Measurements from ENCODE around the gene BRSK2. TPM values are rescaled to one million over a fixed set of nuclear protein-coding genes. Genes with fewer than 3 reads are reported as not detected.

The BRSK2 gene
- total RNA-seq, 1 experiment from 2014 or later = 2.5 TPM

DNA sequence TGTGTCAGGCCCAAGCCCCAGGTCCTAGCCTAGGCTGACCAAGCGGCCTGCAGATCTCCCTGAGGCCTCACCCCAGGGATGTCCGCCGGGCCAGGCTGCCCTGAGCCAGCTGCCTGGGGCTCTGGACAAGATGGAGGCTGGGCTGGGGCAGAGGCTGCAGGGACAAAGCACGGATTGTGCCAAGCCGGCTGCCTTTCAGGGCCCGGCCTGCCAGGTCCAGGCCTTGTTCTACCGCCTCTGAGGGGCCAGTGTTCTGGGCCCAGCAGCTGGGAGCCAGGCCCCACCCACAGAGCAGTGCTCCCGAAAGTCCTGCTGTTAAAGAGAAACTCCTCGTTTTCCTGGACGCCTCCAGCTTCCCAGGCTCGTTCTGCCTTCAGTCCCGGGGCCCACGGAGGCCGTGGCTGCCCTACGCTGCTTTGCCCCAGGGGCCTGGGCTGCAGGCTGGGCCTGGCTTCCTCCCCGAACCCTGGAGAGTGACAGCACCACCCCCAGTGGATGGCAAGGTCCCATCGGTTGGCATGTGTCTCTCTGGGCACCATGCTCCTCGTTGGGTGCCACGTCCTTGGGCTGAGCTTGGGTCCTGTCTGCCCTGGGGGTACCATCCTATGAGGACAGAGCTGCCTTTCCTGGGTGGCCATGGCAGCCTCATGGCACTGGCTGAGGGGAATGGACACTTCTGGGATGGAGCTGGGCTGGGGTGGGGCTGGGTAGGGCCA, 7.6 kb downstream of the BRSK2 start:
- DNase-seq (ENCODE audit: low spot score) = no peak

DNA sequence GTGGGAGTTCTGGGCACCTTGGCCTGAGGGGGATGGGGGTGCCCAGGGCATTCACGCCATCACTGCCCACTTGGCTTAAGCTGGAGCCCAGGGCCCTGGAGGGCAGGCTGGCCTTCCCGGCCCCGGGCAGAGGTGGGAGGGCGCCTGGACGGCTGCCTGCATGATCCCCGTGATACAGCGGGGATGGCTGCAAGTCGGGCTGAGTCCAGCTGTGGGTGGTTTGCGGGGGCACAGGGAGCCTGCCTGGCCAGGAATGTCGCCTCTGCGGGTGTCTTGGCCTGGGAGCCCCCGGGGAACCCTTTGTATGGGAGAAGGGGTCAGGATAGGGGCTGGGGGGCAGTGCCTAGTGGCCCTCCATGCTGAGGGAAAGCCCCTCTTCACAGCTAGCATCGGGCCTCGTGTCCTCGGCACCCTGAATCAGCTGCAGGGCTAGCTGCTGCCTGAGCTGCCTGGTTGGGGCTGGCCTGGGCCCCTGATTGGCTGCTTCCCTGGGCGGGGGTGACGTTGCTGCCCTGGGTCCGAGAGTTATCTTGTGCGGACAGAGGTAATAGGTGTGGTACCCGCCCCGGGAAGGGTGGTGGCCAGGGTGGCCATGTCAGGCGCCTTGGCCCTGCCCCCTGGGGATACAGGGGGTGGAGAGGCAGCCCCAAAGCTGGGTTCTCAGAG, 8.3 kb downstream of the BRSK2 start:
- no peak for DNase-seq (ENCODE audit: low spot score)

DNA sequence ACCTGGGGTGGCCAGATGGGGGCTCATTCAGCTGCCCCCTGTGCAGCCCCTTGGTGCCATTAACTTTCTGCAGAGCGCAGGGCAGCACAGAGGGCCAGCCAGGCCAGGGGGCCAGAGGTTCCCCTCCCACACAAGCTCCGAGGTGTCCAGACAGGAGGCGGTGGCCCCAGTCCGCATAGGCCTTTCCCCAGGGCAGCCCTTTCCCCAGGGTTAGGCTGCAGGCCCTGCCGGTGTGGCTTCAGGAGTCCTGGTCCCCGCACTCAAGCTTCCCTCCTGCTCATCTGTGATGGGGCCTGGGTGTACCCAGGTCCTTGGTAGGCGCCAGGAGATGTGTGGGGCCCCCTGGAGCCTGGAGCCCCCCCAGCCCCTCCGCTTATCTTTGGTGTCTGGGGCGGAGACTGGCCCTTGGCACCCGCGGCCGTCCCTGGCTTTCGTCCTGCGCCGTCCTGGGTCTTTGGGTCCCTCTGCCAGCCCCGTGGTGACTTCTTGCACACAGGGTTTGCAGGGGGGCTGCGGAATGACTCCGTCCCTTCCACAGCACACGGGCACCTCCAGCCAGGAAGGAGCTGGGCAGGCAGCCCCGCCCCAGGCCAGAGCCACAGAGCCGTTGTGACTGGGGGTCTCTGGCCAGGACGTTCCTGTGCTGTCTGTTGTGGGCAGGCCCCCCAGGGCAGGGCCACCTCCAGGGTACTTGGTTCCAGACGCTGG, 8.9 kb downstream of the BRSK2 start:
- no peak for DNase-seq (ENCODE audit: low spot score)

DNA sequence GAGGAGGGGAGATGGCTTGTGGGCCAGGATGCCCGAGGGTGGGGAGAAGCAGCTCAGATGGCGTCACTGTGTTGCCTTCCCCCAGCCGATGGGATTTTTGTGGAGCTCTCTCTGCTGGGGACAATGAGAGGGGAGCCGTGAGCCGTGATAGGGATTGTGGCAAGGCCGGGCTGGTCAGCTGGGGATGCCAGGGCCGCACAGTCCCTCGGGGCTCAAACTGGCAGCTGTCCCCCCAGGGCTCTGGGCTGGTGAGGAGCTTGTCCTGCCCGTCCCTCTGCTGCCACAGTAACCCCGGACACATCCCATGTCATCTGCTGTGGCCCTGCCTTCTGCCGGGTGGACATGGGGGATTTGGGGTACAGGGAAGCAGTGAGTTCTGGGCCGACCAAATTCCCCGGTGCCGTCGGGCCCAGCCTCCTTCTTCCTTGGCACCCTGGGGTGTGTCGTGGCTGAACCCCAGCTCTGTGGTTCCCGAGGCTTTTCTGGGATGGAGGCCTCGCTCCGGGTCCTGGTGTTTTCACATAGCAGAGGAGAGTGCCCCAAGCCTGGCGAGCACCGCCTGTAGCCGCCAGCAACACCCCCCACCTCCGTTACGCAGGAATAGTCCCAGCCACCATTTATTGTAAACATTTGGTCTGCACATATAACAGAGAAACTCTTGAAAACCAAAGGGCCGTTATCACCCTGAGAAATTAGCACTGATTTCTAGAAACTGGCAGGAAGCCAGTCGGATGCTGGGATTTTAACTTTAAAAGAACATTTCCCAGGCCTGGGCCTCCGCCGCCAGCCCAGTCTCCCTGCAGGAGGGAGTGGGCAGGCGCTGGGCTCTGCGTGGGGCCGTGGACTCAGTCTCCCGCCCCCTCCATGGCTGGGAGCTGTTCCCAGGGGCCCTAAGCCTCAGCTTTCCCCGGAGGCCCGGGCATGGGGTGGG, 9.9 kb downstream of the BRSK2 start:
- DNase-seq (ENCODE audit: low spot score) = no peak

DNA sequence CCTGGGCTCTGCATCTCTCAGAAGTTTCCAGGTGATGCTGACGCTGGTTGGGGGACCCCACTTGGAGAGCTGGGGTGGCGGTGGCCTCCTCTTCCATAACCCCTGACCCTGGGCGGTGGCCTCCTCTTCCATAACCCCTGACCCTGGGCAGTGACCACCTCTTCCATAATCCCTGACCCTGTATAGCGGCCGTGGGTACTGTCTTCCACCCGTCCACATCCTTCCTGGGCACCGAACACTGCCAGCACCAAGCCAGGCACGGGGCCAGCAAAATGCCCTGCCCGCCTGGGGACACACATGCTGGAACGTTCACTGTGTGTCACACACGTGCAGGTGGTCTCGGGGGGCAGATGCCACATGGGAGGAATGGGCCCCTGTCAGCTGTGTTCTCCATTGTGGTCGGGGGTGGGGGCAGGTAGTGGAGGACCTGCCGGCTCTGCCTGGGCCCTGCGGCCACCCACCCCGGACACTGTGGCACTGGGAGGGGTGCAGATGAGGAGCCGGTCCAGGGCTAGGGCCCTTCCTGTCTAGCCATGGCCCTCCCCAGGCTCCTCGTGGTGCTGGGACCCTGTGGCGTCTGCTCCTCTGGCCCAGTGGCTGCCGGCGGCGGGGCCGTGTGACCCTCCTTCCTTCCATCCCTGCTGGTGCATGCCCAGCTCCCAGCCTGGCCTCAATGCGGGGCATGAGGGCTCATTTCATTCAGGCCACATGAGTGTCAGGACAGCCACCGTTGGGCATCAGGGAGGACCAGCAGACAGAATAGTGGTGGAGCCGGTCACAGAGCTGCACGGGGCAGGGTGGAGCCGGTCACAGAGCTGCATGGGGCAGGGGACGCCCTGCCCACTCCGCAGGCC, 10.8 kb downstream of the BRSK2 start:
- DNase-seq (ENCODE audit: low spot score) = no peak

DNA sequence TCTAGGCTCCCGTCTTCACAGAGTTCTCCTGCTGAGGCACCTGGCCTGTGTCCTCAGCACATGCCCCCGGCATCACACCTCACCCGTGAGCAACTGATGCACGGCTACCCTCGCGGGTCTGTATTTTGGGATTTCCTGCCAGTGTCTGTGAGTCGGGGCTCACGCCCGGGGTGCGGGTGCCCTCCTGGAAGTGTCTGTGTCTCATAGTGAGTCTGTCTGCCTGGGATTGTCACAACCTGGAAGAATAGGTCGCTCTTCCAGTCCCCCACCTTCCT, 11.4 kb downstream of the BRSK2 start:
- no peak for DNase-seq (ENCODE audit: low spot score)

DNA sequence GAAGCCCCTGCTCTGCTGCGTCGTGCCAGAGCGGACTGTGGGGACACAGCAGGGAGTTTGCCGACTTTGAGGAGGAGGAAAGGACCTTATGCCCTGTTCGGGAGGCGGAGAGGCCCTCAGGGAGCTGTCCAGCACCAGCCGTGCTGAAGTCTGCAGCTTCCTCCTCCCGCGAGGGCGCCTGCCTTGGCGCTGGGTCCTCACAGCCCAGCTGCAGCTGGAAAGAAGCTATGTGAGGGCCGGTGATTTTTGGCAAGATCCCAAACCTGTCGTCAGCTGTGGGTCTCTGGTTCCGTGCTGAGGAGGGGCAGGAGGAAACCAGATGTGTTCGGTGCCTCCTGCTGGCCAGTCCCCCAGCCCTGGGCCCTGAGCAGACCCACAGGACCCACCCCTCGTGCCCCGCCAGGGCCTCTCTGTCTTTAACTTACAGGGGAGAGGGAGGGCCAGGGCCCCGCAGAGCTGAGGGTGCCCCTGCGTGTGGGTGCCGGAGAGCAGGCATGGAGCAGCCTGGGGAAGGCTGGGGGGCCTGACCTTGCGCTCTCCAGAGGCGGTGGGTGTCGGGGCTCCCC, 12.0 kb downstream of the BRSK2 start:
- DNase-seq (ENCODE audit: low spot score) = peak; percentile 51

DNA sequence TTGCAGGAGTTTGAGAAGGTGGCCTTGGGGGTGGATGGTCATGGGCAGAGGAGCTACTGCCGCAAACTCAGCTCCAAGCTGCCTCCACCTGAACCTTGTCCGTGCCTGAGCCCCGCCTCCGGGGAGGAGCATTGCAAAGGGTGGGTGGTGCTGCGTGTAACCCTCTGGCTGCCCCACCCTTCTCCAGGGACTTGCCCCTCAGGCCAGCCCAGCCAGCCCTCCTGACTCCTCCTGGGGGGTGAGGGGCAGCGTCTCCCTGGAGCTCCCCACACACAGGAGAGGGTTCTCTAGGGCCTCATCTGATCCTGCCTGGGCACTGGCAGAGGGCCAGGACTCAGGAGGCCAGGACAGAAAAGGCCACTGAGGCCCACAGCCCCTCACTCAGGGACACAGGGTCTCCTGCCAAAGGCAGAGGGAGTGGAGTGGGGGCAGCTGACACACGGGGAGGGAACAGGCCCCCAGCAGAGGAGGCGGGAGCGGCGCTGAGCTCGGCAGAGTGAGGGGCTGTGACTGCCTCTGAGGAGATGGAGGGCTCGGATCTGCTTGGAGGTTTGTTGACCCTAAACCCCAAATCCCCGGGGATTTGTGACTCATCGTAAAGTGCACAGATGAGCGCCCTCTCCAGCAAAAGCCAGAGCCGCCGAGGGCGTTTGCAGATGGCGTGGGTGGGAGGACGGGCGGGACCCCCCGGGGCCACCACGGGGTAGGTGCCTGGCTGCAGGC, 12.8 kb downstream of the BRSK2 start:
- DNase-seq (ENCODE audit: low spot score) = no peak

DNA sequence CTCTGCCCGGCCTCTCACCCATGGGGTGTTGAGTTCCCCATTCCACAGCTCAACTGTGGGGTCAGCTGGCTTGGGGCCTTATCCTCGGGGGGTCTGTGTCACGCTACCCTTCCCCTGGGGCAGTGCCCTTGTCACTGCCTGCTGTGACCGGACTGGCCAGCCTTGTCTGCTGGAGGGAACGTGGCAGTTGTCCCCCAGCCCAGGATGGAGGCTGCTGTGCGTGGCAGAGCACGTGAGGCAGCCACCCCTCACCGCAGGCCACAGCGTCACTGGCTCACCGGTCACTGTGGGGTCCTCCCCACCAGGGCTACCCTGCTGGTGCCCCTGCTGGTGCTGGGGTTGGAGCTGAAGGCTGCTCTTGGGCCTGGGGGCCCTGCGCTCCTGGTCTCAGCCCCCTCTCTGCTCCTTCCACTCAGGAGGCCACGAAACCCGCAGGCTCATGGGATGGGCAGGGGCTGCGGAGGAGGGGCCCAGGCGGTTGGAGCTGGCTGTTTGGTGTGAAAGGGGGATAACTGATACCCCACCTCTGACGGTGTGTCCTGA, 13.4 kb downstream of the BRSK2 start:
- DNase-seq (ENCODE audit: low spot score) = no peak

DNA sequence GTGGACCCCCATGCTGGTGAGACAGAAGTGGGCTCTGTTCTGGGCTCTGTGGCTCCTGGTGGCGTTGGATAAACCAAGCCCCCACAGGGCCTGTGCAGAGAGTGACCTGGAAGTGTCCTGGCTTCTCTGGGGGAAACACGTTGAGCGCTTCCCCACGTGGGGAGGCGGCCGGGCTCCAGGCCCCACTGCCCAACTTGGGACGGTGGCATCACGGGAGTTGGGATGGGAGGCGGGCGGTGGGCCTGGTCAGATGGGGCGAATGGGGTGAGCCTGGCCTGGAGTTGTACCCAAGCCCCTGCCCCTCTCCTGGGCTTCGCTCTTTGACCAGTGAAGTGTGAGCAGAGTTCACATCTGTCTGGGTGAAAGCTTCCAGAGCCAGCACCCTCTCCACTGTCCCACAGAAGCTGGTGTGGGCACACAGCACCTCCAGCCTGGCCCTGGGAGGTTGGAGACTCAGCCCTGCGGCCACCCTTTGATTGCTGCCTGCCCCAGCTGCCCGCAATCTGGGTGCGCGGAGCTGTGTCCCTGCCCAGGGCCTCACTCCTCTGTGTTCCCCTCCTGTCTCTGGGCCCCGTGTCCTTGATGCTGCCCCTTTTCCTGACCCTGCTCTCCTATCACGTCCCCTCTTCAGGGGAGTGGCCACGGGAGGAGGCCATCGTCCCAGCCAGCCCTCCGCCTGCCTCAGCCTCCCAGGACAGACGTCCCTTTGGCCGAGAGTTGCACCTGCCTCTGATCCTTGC, 14.2 kb downstream of the BRSK2 start:
- no peak for DNase-seq (ENCODE audit: low spot score)

DNA sequence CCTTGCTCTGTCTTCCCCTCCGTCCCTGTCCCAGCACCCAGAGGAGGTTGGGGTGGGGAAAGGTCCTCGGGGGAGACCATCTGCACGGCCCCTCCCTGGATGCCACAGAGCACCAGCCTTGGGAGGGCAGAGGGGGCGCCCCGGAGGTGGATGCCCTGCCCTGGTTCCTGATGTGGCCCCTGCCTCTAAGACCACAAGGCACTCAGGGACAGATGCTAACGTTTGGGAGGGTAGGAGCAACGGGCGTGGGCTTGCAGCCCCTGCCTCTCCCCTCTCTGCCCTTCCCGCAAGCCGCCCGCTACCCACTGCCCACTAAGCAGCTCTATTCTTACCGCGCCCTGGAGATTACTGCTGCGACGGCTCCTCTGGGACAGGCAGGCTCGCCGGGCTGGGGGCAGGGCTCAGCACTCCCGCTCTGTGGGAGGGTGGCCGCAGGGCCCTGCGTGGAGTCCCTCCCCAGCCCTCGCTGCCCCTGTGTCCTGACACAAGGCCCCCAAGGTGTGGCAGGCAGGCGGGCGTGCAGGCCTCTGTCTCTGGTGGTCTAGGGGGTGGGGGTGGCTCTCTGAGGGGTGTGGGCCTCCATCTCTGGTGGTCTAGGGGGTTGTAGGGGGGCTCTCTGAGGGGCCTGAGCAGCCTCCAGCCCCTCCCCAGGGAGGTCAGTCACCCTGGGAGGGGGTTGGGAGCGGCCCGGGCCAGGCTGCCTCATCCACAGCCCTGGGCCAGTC, 14.9 kb downstream of the BRSK2 start:
- DNase-seq (ENCODE audit: low spot score) = no peak

DNA sequence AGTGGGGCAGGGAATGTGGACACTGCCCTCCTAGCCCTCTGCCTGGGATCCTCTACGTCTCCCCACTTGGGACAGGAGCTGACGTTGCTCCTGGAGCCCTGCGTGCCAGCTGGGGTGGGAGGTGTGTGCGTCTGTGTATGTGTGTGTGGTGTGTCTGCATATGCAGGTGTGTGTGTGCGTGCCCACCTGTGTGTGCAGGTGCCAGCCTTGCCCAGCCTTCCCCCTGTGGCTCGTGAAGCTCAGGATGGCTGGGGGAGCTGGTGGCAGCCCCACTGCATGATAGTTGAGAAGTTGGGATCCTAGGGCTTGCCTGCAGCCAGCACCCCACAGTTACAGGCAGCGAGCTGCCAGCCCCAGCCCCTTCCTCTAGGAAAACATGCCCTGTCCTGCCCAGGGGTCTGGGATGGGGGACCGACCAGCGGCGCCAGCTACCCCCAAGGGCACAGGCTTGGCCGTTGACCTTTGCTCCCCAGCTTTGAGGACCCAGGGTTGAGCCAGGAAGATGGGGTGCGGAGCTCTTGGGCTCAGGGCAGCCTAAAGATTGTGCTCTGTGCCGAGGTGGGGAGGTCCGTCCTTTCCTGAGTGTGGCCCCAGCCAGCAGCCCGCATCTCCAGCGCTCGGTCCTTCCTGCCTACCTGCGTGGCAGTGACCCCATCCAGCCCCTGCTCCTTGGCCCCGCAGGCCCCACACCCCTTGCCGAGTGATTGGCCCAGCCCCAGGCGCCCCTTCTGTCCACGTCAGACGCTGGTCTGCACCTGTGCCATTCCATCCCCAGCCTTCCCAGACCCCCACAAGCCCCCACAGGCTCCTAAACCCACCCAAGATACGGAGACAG, 15.7 kb downstream of the BRSK2 start:
- DNase-seq (ENCODE audit: low spot score) = no peak

DNA sequence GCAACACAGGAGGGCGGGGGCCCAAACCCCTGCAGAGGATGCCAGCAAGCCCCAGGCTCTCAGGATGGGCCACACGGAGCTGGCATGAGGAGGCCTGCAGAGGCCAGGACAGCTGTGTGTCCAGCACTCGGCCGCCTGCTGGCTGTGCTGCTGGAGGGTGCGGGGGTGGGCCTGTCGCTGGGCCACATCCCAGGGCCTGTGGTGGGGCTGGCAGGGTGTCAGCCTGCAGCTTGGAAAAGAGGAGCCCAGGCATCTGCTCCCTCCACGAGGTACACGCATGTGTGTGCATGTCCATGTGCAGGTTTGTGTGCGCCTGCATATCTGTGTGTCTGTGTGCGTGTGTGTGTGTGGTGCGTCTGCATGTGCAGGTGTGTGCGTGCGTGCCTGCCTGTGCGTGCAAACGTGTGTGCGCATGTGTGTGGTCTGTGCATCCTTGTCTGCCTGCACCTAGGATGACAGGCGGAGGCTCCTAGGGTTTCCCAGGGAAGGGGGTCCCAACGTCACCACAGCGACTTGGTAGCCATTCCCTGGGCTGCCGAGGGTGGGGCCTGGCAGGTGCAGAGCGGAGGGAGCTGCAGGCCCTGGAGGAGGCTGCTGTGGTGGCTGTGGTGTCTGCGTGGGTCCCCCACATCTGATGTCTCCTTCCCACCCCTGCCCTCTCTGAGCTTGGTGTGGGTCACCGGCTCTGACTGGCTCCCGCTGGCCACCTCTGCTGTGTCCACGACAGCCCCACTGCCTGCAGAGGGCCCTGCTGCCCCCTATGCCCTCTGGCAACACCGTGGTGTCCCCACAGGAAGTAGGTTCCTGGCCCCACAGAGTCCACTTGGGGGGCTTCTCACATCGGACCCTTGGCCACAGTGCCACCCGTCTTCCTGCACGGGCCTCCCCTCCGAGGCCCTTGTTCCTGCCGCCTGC, 17.1 kb downstream of the BRSK2 start:
- no peak for DNase-seq (ENCODE audit: low spot score)

DNA sequence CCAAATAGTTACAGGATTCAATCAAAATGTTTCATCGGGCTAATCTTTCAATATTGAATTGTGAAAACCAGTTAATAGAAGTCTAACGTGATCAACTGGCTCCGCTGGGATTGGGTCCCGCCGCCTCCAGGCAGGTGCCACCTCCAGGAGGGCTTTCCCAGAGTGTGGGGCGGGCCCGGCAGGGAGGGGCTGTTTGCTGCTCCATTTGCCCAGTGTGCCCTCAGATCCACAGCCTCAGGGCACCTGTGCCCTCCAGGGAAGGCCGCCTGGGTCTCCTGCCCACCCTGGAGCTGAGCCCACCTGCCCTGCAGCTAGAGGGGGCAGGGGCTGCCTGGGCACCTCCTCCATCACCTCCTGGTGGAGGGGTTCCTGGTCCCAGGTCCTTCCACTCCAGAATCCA, 17.9 kb downstream of the BRSK2 start:
- no peak for DNase-seq (ENCODE audit: low spot score)

DNA sequence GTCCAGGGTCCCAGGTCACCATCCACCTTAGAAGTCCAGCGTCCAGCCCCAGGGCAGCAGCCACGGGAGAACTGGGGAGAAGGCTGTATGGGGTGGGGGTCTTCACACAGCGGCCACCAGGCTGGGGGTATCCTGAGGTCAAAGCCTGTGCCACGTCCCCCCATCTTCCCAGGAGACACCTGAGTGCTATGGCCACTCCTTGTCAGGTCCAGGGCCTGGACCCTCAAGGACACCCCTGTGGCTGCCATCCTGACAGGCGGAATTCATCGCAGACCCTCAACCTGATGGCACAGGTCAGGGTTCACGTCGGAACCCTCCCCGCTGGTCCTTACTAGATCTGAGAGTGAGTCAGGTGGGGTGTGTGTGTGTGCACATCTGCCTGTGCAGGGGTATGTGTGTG, 18.6 kb downstream of the BRSK2 start:
- DNase-seq (ENCODE audit: low spot score) = no peak

DNA sequence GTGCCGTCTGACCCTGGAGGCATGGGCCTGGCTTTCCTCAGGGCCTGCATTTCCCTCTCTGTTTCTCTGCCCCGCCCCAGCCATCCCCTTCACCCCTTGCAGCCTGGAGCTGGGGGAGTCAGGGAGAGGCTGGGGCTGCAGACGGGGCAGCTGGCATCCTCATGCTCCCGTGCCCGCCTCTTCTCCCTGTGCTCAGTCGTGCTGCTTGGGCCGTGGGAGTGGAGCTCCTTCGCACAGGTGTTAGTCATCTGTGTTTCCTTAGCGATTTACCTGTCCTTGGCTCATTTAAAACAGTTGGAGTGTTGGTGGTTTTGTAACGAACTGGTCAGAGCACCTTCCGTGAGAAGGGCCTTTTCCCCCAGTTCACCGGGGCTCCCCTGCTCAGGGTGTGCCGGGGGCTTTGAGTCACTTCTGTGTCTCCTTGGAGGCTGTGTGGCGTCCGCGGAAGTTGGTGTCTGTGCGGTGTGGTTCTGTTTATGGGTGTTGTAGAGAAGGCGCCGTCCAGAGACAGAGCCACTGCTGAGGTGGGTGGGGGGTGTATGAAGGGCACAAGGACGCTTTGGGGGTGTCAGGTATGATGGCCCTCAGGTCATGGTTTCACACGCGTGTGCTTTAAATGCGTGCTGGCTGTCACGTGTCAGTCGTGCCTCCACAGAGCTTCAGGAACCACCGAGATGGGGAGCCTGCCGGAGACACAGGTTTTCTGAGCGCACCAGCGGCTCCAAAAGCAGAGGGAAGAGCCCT, 19.5 kb downstream of the BRSK2 start:
- no peak for DNase-seq (ENCODE audit: low spot score)

All from H4 (cell line).